GM21737 (cell line): ENCODE results near the gene COA3.

Experiments used
- ATAC-seq: cut with Tn5 transposase; IDR thresholded peaks from one replicate; pipeline ENCODE4 v1.9.1; 2021; ENCODE audit warnings: mild to moderate bottlenecking, moderate library complexity; ENCODE audit not compliant: unreplicated experiment

The COA3 gene

DNA sequence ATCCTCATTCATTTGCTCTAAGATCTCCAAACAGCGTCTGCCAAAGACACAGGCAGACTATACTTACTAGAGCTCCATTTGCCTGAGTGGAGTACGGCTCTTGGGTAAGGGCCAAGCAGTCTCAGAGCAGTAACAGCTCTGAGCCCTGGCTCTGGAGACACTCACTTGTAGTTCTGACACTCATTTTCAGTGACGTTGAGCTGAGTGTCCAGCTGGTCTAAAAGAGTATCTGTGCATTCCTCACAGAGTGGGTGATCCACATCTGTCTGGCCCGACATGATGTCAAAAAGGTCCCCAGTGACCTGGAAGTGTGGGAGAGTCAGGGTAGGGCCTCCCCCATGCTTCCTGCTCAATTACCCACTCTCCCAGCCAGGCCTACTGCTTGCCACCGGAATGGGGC is 19.9 kb upstream of the COA3 start:
- no peak for ATAC-seq

DNA sequence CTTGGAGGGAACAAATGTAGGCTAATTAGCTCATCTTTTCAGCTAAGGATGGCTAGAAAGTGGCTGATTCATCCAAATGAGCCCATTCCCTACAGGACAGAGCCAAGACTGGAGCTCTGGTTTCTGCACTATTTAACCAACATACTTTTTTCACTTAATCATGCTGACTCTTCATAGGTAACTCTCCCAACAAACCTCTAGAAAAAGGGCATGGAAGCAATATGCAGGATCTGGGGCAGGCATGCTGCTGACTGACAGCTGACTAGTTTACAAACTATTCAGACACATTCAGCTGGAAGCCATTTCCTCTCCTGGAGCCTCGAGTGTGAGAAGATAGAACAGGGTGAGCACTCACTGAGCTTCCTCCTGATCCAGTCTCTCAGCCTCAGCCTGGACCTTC is 19.4 kb upstream of the COA3 start:
- ATAC-seq = no peak

DNA sequence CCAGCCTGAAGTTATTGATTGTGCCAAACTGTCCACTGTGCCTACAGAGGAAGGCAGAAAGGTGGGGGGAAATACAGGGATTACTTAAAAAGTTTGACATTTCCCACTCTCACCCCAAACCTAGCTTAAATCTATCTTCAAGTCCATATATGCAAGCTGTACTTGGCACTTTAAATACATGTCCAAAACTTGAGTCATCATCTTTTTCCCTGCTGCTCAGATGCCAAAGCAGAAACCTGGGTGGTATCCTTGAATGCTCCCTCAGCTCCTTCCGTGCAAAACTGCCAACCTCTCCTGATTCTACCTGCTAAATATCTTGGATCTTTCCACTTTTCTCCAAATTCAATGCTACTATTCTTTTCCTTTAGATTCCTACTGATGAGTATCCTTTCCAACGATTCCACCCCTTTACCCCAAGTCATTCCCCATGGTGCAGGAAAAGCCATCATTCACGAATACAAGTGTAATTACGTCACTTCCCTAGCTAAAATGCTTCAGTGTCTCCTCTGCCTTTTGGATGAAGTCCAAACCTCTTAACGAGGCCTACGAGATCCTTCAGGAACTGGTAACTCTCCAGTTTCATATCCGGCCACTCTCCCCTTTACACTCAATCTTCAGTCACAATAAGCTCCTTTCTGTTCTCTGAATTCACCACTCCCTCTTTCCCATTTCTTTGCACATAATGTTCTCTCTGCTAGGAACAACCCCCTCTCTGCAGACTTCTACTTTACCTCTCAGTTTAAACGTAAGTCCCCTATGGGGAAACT is 16.3 kb upstream of the COA3 start:
- ATAC-seq = no peak

DNA sequence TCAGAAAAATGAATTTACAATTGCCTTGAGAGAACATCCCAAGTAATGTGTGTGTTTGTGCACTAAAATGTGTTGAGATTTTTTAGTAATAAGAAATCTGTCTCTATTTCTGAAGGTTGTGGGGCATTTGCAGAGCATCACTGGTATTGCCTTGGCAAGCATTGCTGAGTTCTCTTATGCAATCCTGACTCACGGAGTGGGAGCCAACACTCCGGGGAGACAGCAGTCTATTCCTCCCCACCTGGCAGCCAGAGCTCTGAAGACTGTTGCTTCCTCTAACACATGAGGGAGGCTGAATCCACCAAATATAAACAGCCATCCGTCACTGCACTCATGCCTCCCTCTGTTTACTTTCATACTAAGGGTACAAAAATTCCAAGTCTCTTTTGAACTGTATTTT is 10.7 kb upstream of the COA3 start:
- ATAC-seq = no peak

DNA sequence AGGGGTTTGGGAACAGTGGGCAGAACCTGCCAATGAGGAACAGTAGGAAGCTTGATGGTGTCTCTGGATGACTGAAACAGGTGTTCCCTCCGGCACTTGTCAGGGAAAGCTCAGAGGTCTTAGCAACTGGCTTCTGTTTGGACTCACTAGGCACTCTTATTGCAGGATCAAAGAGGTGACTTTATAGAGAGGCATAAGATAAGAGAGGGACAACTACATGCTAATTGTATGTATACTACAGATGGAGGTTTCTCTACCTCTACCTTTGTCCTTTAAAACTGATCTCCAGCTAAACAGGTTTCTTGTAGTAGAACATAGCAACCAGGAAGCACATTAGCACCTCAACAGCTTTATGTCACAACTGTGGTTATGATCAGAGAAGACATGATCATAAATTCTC is 7.7 kb upstream of the COA3 start:
- ATAC-seq = no peak

DNA sequence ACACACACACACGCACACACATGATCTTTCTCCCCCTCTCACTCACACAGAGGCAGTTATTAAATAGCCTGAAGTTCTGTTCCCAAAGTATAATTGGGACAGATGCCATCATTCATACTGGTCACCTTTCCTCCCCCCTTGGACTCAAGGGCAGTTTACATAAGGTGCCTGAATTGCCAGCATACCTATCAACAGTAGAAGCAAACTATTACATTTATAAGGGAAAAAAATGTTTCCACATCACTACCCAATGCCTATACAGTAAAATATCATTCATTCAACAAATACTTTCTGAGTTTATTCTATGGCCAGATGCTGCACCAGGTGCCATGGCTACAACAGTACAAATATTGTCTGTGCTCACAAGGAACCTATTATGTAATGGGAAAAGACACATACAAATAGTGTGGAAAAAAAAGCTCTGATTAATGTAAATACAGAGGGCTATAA is 6.4 kb upstream of the COA3 start:
- ATAC-seq = no peak

DNA sequence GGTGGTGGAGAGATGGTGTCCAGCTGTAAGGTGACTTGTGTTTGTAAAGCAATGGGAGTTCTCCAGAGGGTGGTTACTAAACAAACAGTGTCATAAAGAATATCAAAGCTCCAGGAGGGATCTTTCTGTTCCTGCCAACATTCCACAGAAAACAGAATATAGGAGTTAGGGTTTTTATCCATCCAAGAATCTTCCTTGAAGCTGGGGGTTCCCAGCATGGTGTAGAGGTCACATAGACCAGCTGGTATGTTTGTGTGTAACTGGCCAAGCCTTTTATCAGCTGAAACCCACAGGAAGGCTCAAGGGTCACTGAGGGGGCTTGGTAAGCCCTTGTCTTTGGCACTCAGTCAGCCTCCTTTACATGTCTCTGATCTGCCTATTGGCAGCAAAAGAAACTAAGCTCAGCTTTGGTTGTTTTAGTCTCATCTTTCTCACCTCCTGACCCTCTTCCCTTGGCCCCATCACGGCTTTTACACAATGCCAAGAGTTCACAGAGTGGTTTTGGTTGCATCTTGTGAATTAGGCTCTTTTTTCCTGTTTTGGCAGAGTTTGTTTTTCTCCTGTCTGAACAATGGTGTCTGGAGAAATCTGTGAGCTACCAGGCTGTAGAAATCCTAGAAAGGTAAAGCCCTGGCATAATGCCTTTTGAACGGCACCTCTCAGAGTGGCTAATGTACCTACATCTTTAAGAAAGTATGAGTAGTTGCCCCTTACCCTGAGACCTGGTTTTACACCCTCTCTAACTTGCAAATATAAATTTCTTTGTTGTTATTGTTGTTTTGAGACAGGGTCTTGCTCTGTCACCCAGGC is 4.8 kb upstream of the COA3 start:
- no peak for ATAC-seq

DNA sequence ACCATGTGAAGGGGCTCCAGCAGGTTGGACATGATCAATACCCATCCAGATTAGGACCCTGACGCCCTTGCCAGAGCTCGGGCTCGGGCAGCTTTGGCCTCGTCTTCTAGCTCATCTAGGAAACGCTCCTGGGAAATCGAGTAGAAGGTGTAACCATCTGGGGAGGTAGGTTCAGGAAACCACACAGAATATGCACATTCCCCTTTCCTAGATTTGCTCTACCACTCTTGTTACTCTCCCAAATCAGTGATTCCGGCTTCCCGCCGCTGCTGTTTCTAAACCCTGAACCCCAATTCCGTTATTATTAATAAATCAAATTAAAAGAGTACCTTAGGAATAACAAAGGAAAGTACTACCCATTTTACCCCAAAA is 507 bp downstream of the COA3 start:
- no peak for ATAC-seq

DNA sequence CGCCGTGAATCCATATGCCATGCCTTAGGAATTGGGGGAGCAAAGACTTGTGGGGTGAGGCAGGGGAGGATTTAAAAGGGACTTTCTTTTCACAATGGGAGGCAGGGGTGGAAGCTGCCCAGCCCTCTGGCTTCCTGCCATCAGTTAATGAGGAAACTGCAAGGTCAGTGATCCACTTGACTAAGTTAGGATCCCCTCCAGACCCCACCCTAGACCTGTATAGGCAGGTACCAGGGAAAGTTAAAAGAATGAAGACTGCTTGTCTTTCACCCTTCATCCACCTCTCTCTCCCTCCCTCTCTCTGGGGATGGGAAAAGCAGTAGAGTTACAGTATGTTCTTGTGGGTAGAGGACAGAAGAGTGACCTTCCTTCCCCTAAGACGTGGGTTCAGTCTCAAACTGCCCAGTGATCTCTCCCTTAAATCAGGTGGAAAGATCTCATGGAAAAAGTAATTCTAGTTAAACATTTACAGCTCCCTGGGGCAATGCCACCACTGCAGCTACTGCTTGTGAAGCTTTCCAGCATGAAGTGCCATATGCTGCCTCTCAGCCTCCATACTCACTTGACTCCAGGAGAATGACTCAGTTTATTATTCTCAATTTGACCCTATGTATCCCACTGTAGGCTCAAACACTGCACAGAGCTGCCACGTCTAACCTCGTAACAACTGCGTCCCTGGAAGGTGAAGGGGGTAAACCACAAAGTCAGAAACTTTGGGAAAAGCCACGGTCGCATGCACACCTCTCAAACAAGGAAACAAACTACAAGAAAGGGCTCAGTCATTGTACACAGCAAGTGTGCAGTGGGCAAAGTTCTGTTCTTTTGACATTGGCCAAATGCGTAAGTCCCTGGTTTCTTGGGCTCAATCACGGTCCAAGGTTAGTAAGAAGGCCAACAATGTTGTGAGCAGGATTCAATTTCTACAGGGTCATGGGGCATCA is 1.2 kb downstream of the COA3 start:
- ATAC-seq = no peak

DNA sequence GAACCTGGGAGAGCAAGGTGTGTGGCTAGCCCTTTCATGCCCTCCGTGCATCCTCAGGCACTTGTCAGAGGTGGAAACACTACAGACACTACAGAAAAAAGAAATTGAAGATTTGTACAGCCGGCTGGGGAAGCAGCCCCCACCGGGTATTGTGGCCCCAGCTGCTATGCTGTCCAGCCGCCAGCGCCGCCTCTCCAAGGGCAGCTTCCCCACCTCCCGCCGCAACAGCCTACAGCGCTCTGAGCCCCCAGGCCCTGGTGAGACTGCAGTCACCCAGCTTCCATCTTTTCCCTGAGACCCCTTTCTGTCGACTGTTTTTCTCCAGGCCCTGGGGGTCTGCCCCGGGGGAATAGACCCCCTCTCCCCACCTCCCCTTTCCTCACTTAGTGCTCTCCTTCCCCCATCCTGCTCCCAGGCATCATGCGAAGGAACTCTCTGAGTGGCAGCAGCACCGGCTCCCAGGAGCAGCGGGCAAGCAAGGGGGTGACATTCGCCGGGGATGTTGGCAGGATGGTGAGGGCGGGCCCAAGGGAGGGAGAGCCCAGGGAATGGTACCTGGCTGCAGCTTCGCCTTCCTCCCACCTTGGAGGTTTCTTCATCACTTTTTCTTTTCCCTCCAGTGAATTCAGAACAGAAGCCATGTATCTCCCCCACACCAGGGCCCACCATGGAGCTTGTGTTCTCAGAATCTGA is 2.3 kb downstream of the COA3 start:
- ATAC-seq = no peak

DNA sequence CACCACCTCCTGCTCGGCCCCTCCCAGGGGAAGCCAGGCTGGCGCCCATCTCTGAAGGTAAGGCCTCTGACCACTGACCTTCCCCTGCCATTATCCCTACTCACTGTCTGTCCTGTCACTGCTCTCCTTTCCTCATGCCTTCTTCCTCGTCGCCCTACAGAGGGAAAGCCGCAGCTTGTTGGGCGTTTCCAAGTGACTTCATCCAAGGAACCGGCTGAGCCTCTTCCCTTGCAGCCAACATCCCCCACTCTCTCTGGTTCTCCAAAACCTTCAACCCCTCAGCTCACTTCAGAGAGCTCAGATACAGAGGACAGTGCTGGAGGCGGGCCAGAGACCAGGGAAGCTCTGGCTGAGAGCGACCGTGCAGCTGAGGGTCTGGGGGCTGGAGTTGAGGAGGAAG is 3.0 kb downstream of the COA3 start:
- no peak for ATAC-seq

DNA sequence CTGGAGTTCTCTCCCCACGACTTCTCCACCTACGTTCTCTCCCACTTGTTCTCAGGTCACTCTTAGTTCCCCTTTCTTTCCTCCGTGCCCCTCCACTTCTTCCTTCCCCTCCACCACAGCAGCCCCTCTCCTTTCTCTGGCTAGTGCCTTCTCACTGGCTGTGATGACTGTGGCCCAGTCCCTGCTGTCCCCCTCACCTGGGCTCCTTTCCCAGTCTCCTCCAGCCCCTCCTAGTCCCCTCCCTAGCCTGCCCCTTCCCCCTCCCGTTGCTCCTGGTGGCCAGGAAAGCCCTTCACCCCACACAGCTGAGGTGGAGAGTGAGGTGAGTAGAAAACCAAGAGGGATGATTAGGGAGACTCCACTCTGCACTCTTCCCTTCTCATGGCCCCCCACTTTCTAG is 3.4 kb downstream of the COA3 start:
- no peak for ATAC-seq

DNA sequence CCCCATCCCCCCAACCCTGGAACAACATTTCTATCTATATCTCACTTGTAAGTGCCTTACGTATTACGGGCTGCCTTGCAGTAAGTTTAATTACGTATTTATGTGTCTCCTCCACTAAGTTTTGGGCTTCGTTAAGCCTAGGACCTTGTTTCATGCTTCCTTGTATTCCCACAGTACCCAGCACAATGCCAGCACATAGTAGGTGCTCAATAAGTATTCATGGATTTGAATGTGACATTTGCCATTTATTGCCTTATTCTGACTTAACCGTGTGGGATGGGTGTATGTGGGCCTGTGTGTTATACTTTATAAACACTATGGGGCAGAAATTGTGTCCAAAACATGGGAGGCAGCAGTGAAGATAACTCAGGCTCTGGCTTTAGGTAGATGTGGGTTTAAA is 6.0 kb downstream of the COA3 start:
- no peak for ATAC-seq

DNA sequence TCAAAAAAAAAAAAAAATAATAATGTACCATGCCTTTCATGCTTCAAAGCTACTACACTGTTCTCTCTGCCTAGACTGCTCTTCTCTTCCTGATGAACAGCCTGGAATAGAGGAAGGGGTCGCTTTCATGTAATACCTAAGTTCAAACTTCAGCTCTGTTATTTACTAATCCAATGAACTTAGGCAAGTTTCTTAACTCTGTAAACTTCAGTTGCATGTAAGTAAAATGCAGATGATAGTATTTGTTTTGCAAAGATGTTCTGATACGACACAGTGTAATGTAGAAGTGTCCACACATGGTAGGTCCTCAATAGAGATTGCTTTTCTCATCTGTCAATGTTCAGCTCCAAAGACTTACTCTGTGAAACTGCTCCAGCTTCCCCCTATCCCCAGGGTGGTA is 6.6 kb downstream of the COA3 start:
- no peak for ATAC-seq

DNA sequence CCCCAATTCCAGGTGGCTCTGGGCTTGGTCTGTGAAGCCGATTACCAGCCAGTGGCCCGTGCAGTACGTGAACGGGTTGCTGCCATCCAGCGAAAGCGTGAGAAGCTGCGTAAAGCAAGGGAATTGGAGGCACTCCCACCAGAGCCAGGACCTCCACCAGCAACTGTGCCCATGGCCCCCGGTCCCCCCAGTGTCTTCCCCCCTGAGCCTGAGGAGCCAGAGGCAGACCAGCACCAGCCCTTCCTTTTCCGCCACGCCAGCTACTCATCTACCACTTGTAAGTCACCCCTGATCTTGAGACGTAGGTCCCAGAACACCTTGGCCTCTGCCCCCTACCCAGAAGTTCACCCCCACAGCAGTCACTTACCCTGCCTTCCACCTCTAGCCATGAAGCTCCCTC is 11.2 kb downstream of the COA3 start:
- ATAC-seq = no peak

DNA sequence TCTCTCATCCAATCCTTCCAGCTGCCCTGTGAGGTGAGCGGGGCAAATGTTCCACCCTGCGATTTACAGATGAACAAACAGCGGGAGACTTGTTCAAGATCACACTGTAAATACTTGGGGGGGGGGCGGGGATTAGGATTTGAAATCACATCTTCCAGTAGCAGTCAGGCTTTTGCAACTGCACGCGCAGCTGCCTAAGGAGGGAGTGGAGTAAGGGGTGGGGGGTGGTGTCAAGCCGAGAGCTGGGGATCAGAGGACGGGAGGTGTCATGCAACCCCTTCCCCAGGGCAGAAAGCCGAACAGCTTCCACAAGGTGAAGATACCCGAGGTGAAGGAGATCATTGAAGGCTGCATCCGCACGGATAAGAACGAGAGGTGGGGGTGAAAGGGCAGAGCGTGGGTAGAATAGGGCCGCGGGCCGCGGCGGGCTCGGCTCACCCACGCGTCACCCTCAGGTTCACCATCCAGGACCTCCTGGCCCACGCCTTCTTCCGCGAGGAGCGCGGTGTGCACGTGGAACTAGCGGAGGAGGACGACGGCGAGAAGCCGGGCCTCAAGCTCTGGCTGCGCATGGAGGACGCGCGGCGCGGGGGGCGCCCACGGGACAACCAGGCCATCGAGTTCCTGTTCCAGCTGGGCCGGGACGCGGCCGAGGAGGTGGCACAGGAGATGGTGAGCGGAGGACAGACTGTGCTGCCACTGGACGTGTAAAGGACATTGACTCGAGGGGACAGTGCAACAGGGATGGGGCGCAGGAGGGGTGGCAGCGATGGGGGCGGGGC is 13.5 kb downstream of the COA3 start:
- ATAC-seq = no peak

DNA sequence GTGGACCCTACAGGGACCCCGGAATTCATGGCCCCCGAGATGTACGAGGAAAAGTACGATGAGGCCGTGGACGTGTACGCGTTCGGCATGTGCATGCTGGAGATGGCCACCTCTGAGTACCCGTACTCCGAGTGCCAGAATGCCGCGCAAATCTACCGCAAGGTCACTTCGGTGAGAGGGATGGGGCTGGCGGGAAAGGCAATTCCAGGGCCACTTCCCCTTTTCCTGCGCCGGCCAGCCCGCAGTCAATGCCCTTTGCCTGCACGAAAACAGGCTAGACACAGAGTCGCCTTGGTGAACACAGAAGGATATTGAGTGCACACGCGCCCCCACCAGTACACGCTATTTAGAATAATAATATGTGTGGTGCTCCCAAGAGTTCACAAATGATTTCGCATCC is 14.1 kb downstream of the COA3 start:
- no peak for ATAC-seq

DNA sequence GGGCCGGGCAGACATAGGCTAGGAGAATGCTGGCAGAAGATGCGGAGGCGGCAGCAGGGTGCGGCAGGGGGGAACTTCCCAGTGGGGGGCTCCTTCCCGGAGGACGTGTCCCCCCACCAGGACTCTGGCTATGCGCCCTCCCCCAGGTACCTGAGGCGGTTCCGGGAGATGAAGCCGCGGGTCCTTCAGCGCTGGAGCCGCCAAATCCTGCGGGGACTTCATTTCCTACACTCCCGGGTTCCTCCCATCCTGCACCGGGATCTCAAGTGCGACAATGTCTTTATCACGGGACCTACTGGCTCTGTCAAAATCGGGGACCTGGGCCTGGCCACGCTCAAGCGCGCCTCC is 14.7 kb downstream of the COA3 start:
- no peak for ATAC-seq

DNA sequence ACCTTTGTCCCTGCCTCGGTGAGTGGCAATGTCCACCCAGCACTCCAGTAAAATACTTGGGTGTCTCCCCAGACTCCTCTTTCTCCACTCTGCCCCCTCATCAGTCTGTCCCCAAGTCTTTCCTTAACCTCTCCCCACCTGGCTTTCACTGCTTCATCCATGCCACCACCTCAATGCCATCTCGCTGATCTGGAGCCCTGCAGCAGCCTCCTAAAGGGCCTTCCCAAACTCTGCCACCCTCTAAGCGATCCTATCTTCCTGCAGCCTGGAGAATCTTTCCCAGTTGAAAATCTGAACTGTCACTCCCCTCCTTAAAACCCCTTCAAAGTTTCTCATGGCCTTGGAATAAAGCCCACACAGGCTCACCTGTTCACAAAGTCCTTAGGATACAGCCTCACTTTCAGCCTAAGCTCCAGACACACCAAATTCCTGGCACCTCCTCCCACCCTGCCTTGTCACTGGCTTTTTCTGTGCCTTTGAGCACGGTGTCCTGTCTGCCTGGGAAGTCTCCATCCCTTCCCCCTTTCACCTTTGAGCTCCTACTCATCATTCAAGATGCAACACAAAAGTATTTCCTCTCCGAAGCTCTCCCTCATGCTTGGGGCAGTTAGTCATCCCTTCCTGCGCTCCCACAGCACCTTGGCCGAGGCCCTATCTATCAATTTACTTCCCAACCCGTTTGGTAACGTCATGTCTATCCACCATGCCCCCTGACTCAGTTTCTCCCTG is 15.3 kb downstream of the COA3 start:
- no peak for ATAC-seq
